Gastrocnemius medialis (tissue), 4 donors: ENCODE data around the gene UGT1A5. TPM values are rescaled to one million over a fixed set of nuclear protein-coding genes. Genes with fewer than 3 reads are reported as not detected.

Source experiments
- ATAC-seq, 2 donors: fragments of 150-250 bp; one replicate each; pipeline ENCODE4 v1.9.1; 2016
- DNase-seq, 2 donors: peaks; one replicate each; pipeline ENCODE4 v3.0.0-alpha.2; 2019
- H3K27ac ChIP-seq, 4 donors: fragments of 200-600 bp; sonication (generic); 1 replicate in 1 of 4; 2 replicates in 3 of 4; pipeline ENCODE4 v1.5.1; 2016 to 2018; ENCODE audit warnings: mild to moderate bottlenecking in 2 of 4, moderate library complexity in 1 of 4
- H3K27me3 ChIP-seq, 3 donors: fragments of 200-600 bp; sonication (generic) in 2 of 3; 1 replicate in 1 of 3; 2 replicates in 2 of 3; pipeline versions ENCODE4 v1.5.1 to v1.6.0; 2016 to 2019; ENCODE audit warnings: mild to moderate bottlenecking in 1 of 3, moderate library complexity in 1 of 3
- H3K36me3 ChIP-seq, 2 donors: fragments of 200-600 bp; sonication (generic) in 1 of 2; one replicate each; pipeline ENCODE4 v1.5.1; 2017 to 2018
- H3K4me1 ChIP-seq, 2 donors: fragments of 200-600 bp; sonication (generic) in 1 of 2; one replicate each; pipeline ENCODE4 v1.5.1; 2016 to 2017; ENCODE audit warnings: mild to moderate bottlenecking in 2 of 2
- H3K4me3 ChIP-seq, 4 donors: fragments of 200-600 bp; sonication (generic) in 3 of 4; 1 replicate in 1 of 4; 2 replicates in 3 of 4; pipeline ENCODE4 v1.5.1; 2016 to 2019; ENCODE audit warnings: mild to moderate bottlenecking in 2 of 4
- H3K9me3 ChIP-seq, 3 donors: fragments of 200-600 bp; sonication (generic) in 2 of 3; 1 replicate in 1 of 3; 2 replicates in 2 of 3; pipeline ENCODE4 v1.5.1; 2016 to 2019
- CTCF ChIP-seq, 5 experiments: fragments of 450-650 bp in 3 of 5; fragments of 200-600 bp in 2 of 5; sonication (generic) in 2 of 5; IDR thresholded peaks in 4 of 5; conservative IDR thresholded peaks in 1 of 5; 1 replicate in 4 of 5; 2 replicates in 1 of 5; pipeline ENCODE4 v1.5.1; 2016 to 2019; ENCODE audit warnings: antibody characterized with exemption in 5 of 5, mild to moderate bottlenecking in 3 of 5, moderate library complexity in 3 of 5
- POLR2A ChIP-seq, 2 donors: fragments of 450-650 bp; IDR thresholded peaks; one replicate each; pipeline ENCODE4 v1.6.1; 2017; ENCODE audit warnings: antibody characterized with exemption in 2 of 2, mild to moderate bottlenecking in 2 of 2, moderate library complexity in 2 of 2
- in situ Hi-C, 4 donors: fragments of 200-750 bp; cut with MboI; loops; one replicate each; pipeline versions ENCODE4 v1.15.0 to v1.8.0; 2017; ENCODE audit warnings: low sequenced_read_pairs in 4 of 4
- intact Hi-C: fragments of 100-400 bp; cut with DNase I; formaldehyde crosslinking; loops from one replicate; pipeline ENCODE4 v1.15.1; 2023; ENCODE audit warnings: low total_unique reads
- total RNA-seq, 4 donors: library from RNA; depleted of rRNA; stranded (reverse); fragments of >200 nt; gene quantifications; one replicate each; pipeline versions ENCODE4 v1.1.0 to v1.2.3, GENCODE V29; 2016

UGT1A5 gene
- total RNA-seq, 4 donors from 2014 or later: not detected

- Histone ChIP-seq H3K36me3 (no peaks in the 10 kb centered on the region), H3K4me3 (no peak overlapping the region), H3K9me3 (no peaks in the 10 kb centered on the region), H3K4me1 (no peaks in the 10 kb centered on the region), H3K27ac (no peak overlapping the region), H3K27me3 (no peaks in the 10 kb centered on the region)
- TF ChIP-seq POLR2A (IDR thresholded peaks at IDR 0.05) (no peak), CTCF (IDR thresholded peaks at IDR 0.05 in 4 of 5, conservative IDR thresholded peaks at IDR 0.05 in 1 of 5) (no peak)
- in situ Hi-C loops: no loop called here
- DNase-seq: no peak
- intact Hi-C loops: no loop called here
- no peak for ATAC-seq
These were observed 106.2 kb downstream of the UGT1A5 start for GRCh38 chr2:233818639-233819621.

- Histone ChIP-seq H3K9me3 (no peaks in the 10 kb centered on the region), H3K27ac (no peak overlapping the region), H3K27me3 (no peaks in the 10 kb centered on the region), H3K36me3 (no peaks in the 10 kb centered on the region), H3K4me3 (no peak overlapping the region), H3K4me1 (no peaks in the 10 kb centered on the region)
- in situ Hi-C loops: no loop called here
- ATAC-seq (no peak), DNase-seq (no peak)
- intact Hi-C loops: no loop called here
- TF ChIP-seq CTCF (IDR thresholded peaks at IDR 0.05 in 4 of 5, conservative IDR thresholded peaks at IDR 0.05 in 1 of 5): no peak
- no peak for TF ChIP-seq POLR2A (IDR thresholded peaks at IDR 0.05)
These were observed 107.4 kb downstream of the UGT1A5 start for GRCh38 chr2:233819884-233820773.

GRCh38 chr2:233820774-233821105 lies 108.0 kb downstream of the UGT1A5 start:
- Histone ChIP-seq H3K36me3 (no peaks in the 10 kb centered on the region), H3K27me3 (no peaks in the 10 kb centered on the region), H3K4me3 (no peak overlapping the region), H3K4me1 (no peaks in the 10 kb centered on the region), H3K9me3 (no peaks in the 10 kb centered on the region), H3K27ac (no peak overlapping the region)
- DNase-seq (no peak), ATAC-seq (no peak)
- in situ Hi-C loops (no loop called here), intact Hi-C loops (no loop called here)
- TF ChIP-seq CTCF (IDR thresholded peaks at IDR 0.05 in 4 of 5, conservative IDR thresholded peaks at IDR 0.05 in 1 of 5) (no peak), POLR2A (IDR thresholded peaks at IDR 0.05) (no peak)

GRCh38 chr2:233821196-233821595 lies 108.5 kb downstream of the UGT1A5 start:
- Histone ChIP-seq H3K27me3 (no peaks in the 10 kb centered on the region), H3K9me3 (no peaks in the 10 kb centered on the region), H3K36me3 (no peaks in the 10 kb centered on the region), H3K4me1 (no peaks in the 10 kb centered on the region), H3K4me3 (no peak overlapping the region), H3K27ac (no peak overlapping the region)
- intact Hi-C loops (no loop called here), in situ Hi-C loops (no loop called here)
- TF ChIP-seq POLR2A (IDR thresholded peaks at IDR 0.05) (no peak), CTCF (IDR thresholded peaks at IDR 0.05 in 4 of 5, conservative IDR thresholded peaks at IDR 0.05 in 1 of 5) (no peak)
- DNase-seq: no peak
- ATAC-seq: no peak
